IMR-90 (cell line): ENCODE results near the gene CAPN10. TPM values are rescaled to one million over a fixed set of nuclear protein-coding genes. Genes with fewer than 3 reads are reported as not detected.

Source experiments
- ATAC-seq: fragments of 200-7000 bp; cut with Tn5 transposase; 2 replicates; pipeline ENCODE4 v1.9.1; 2020; ENCODE audit warnings: low read depth, mild to moderate bottlenecking, moderate library complexity
- BruUV-seq: library from RNA; stranded (reverse); fragments of 400-500 nt; replicated peaks from 2 replicates; lab custom pipeline; 2021; lab: Mats Ljungman, UMichigan
- CTCF ChIA-PET: fragments of 300-600 bp; formaldehyde crosslinking; extraction: SDS; loops from one replicate; lab custom pipeline; 2021; ENCODE audit warnings: antibody characterized with exemption; lab: Yijun Ruan, JAX
- POLR2A ChIA-PET: fragments of 300-600 bp; sonication (Branson Sonifier 250); formaldehyde crosslinking; loops from one replicate; lab custom pipeline; 2022; ENCODE audit warnings: antibody characterized with exemption; ENCODE audit not compliant: unreplicated experiment; lab: Charles Lee
- DNase-seq: peaks from one replicate; pipeline ENCODE4 v3.0.0; 2013
- H2AFZ ChIP-seq: replicated peaks from 2 replicates; pipeline ENCODE3; 2013; ENCODE audit warnings: low read length, mild to moderate bottlenecking; ENCODE audit not compliant: poor library complexity
- H2AK5ac ChIP-seq: 2 replicates; pipeline ENCODE4 v1.6.1; 2013; ENCODE audit warnings: low read depth, low read length, inconsistent platforms
- H2AK9ac ChIP-seq: replicated peaks from 2 replicates; pipeline ENCODE3; 2013; ENCODE audit warnings: mild to moderate bottlenecking, low read depth, low read length, moderate library complexity; ENCODE audit not compliant: poor library complexity
- H2BK120ac ChIP-seq: 2 replicates; pipeline ENCODE4 v1.6.1; 2013; ENCODE audit warnings: low read depth, low read length, inconsistent platforms
- H2BK15ac ChIP-seq: 3 replicates; pipeline ENCODE4 v1.6.1; 2013; ENCODE audit warnings: low read depth, low read length, inconsistent platforms
- H2BK20ac ChIP-seq: 2 replicates; pipeline ENCODE4 v1.6.1; 2013; ENCODE audit warnings: low read depth, mild to moderate bottlenecking, inconsistent platforms, low read length, moderate library complexity
- H2BK5ac ChIP-seq: 2 replicates; pipeline ENCODE4 v1.6.1; 2013; ENCODE audit warnings: mild to moderate bottlenecking, low read depth, low read length, inconsistent platforms; ENCODE audit not compliant: poor library complexity, severe bottlenecking
- H3K14ac ChIP-seq: replicated peaks from 2 replicates; pipeline ENCODE4 v1.6.1; 2013; ENCODE audit warnings: low read depth, low read length, inconsistent platforms
- H3K18ac ChIP-seq: 2 replicates; pipeline ENCODE4 v1.6.1; 2013; ENCODE audit warnings: low read depth, low read length, control low read depth
- H3K23ac ChIP-seq: 2 replicates; pipeline ENCODE4 v1.6.1; 2013; ENCODE audit warnings: low read depth, low read length, inconsistent platforms
- H3K27ac ChIP-seq: 2 replicates; pipeline ENCODE4 v1.5.1; 2013; ENCODE audit warnings: mild to moderate bottlenecking, control low read depth, low read length; ENCODE audit not compliant: insufficient read depth
- H3K27me3 ChIP-seq: 2 replicates; pipeline ENCODE4 v1.6.1; 2013; ENCODE audit warnings: low read length; ENCODE audit not compliant: control insufficient read depth, insufficient read depth
- H3K36me3 ChIP-seq: 2 replicates; pipeline ENCODE4 v1.6.1; 2013; ENCODE audit warnings: low read length, mixed read lengths; ENCODE audit not compliant: control insufficient read depth, insufficient read depth
- H3K4ac ChIP-seq: 2 replicates; pipeline ENCODE4 v1.6.1; 2013; ENCODE audit warnings: low read depth, low read length, inconsistent platforms
- H3K4me1 ChIP-seq: 2 replicates; pipeline ENCODE4 v1.6.1; 2013; ENCODE audit warnings: low read length, mixed read lengths; ENCODE audit not compliant: control insufficient read depth, insufficient read depth
- H3K4me2 ChIP-seq: 2 replicates; pipeline ENCODE4 v1.6.1; 2013; ENCODE audit warnings: low read depth, mild to moderate bottlenecking, control low read depth, low read length, moderate library complexity
- H3K4me3 ChIP-seq: 2 replicates; pipeline ENCODE4 v1.5.1; 2013; ENCODE audit warnings: low read depth, mild to moderate bottlenecking, control low read depth, low read length, moderate library complexity; ENCODE audit not compliant: insufficient read depth
- H3K56ac ChIP-seq: 2 replicates; pipeline ENCODE4 v1.6.1; 2013; ENCODE audit warnings: low read length, inconsistent platforms; ENCODE audit not compliant: insufficient read depth; ENCODE audit errors: extremely low read depth
- H3K79me1 ChIP-seq, 2 experiments: 2 replicates each; pipeline ENCODE4 v1.6.1; 2013; ENCODE audit warnings: low read length in 2 of 2, inconsistent platforms in 1 of 2, low read depth in 1 of 2
- H3K9ac ChIP-seq: 2 replicates; pipeline ENCODE4 v1.6.1; 2013; ENCODE audit warnings: low read depth, low read length, control low read depth
- H3K9me1 ChIP-seq: 2 replicates; pipeline ENCODE4 v1.6.1; 2013; ENCODE audit warnings: low read length, inconsistent platforms; ENCODE audit not compliant: insufficient read depth
- H3K9me3 ChIP-seq: 2 replicates; pipeline ENCODE4 v1.6.1; 2013; ENCODE audit warnings: low read length; ENCODE audit not compliant: control insufficient read depth, insufficient read depth
- H4K20me1 ChIP-seq: 2 replicates; pipeline ENCODE4 v1.6.1; 2013; ENCODE audit warnings: low read length, inconsistent platforms; ENCODE audit not compliant: insufficient read depth
- H4K5ac ChIP-seq: 2 replicates; pipeline ENCODE4 v1.6.1; 2013; ENCODE audit warnings: mild to moderate bottlenecking, low read depth, low read length, control low read depth
- H4K8ac ChIP-seq, 2 experiments: 2 replicates each; pipeline ENCODE4 v1.6.1; 2013; ENCODE audit warnings: low read depth in 2 of 2, low read length in 2 of 2, control low read depth in 1 of 2, inconsistent platforms in 1 of 2
- H4K91ac ChIP-seq: 2 replicates; pipeline ENCODE4 v1.6.1; 2013; ENCODE audit warnings: low read depth, low read length, inconsistent platforms; ENCODE audit not compliant: insufficient read depth
- BHLHE40 ChIP-seq: fragments of 150-350 bp; IDR thresholded peaks from 2 replicates; pipeline ENCODE4 v1.6.1; 2016; ENCODE audit warnings: mild to moderate bottlenecking, low read depth, low read length
- CEBPB ChIP-seq: IDR thresholded peaks from 2 replicates; pipeline ENCODE4 v1.6.1; 2012; ENCODE audit warnings: low read depth, low read length, improper control_type of control experiment
- CHD1 ChIP-seq: IDR thresholded peaks from 2 replicates; pipeline ENCODE4 v1.6.1; 2012; ENCODE audit warnings: low read depth, low read length, improper control_type of control experiment
- FOS ChIP-seq: fragments of 150-350 bp; IDR thresholded peaks from 2 replicates; pipeline ENCODE4 v1.6.1; 2016; ENCODE audit warnings: low read depth, low read length
- MAFK ChIP-seq: IDR thresholded peaks from 2 replicates; pipeline ENCODE4 v1.6.1; 2012; ENCODE audit warnings: low read depth, low read length, improper control_type of control experiment
- MAZ ChIP-seq: IDR thresholded peaks from 2 replicates; pipeline ENCODE4 v1.6.1; 2012; ENCODE audit warnings: low read depth, mild to moderate bottlenecking, low read length, improper control_type of control experiment, moderate library complexity, borderline replicate concordance
- MXI1 ChIP-seq: IDR thresholded peaks from 2 replicates; pipeline ENCODE4 v1.6.1; 2012; ENCODE audit warnings: low read depth, mild to moderate bottlenecking, low read length, moderate library complexity, borderline replicate concordance
- POLR2A ChIP-seq: IDR thresholded peaks from 2 replicates; pipeline ENCODE4 v1.6.1; 2012; ENCODE audit warnings: mild to moderate bottlenecking, low read depth, low read length
- RAD21 ChIP-seq: IDR thresholded peaks from 2 replicates; pipeline ENCODE4 v1.6.1; 2012; ENCODE audit warnings: low read length, improper control_type of control experiment
- RCOR1 ChIP-seq: IDR thresholded peaks from 2 replicates; pipeline ENCODE4 v1.6.1; 2012; ENCODE audit warnings: mild to moderate bottlenecking, low read length, improper control_type of control experiment; ENCODE audit not compliant: insufficient replicate concordance
- RFX5 ChIP-seq: IDR thresholded peaks from 2 replicates; pipeline ENCODE4 v1.8.0; 2012; ENCODE audit warnings: low read depth, mild to moderate bottlenecking, low read length, moderate library complexity
- SMC3 ChIP-seq: fragments of 150-350 bp; IDR thresholded peaks from 2 replicates; pipeline ENCODE4 v1.6.1; 2016; ENCODE audit warnings: low read depth, mild to moderate bottlenecking, antibody characterized with exemption, low read length, moderate library complexity
- WGBS, 2 experiments: methylation state at CpG; one replicate each; pipeline versions ENCODE4 v1.1.5 to v1.1.7; 2013; ENCODE audit warnings: missing lambda C conversion rate in 2 of 2; ENCODE audit not compliant: insufficient read length in 1 of 2; ENCODE audit errors: extremely low coverage in 2 of 2; 5-methylcytosine and 5-hydroxymethylcytosine counted together
- dilution Hi-C: fragments of 300-500 bp; cut with HindIII; formaldehyde crosslinking; loops from one replicate; pipeline ENCODE4 v1.14.3; 2018; ENCODE audit warnings: low sequenced_read_pairs; ENCODE audit not compliant: unreplicated experiment
- in situ Hi-C: fragments of 300-500 bp; cut with MboI; formaldehyde crosslinking; loops from 3 replicates; pipeline ENCODE4 v1.14.3; 2019; ENCODE audit warnings: low sequenced_read_pairs, inconsistent platforms, mixed read lengths
- intact Hi-C: fragments of 100-400 bp; cut with micrococcal nuclease; formaldehyde crosslinking; loops from 2 replicates; pipeline ENCODE4 v1.10.0; 2022
- polyA plus RNA-seq, 3 experiments: library from polyadenylated mRNA; depleted of rRNA; stranded (reverse); fragments of >200 nt; gene quantifications; 2 replicates each; pipeline ENCODE4 v1.2.3, GENCODE V29; 2012; ENCODE audit warnings: low replicate concordance in 1 of 3
- total RNA-seq: library from RNA; depleted of rRNA; stranded (reverse); fragments of >200 nt; gene quantifications from 2 replicates; pipeline ENCODE4 v1.2.3, GENCODE V29; 2012
- TF ChIP-seq, protein P1 (sequence below): conservative IDR thresholded peaks from 2 replicates; pipeline ENCODE4 v1.5.1; 2012; ENCODE audit warnings: mild to moderate bottlenecking, low read depth, low read length, improper control_type of control experiment
- TF ChIP-seq, protein P2 (sequence below): fragments of 150-350 bp; IDR thresholded peaks from 2 replicates; pipeline ENCODE4 v1.6.1; 2017; ENCODE audit warnings: mild to moderate bottlenecking, antibody characterized with exemption, low read length, low read depth

CAPN10 gene
- total and polyA plus RNA-seq, 2 of the 4 experiments (the other 2 are of a cell fraction), result 6.3 to 20.9 TPM

DNA sequence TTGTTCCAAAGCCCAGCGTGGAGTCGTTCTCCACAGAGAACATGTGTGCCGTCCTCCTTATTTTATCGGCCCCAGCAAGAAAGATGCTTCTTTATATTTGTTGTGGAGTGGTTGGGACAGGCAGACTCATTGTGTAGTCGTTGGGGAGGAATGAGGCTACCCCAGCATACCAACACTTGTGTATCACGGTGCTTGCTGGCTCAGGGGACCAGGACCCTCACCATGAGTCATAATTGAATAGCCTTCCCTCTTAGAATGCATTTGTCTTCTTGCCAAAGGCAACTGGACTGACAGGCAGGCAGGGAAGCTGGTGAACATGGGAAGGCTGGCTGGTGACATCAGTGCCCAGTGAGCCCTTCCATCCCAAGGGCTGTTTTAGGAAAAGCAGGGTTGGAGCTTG is 4.7 kb downstream of the CAPN10 start:
- H3K9me3 ChIP-seq, result no peaks in the 10 kb centered on the region
- H3K36me3 ChIP-seq, result peaks cover 23% of the 10 kb centered on the region
- H2AFZ ChIP-seq, result no peak overlapping the region
- no peak overlapping the region for H3K27ac ChIP-seq
- no peak overlapping the region for H3K14ac ChIP-seq
- no peak overlapping the region for H3K23ac ChIP-seq
- no peak overlapping the region for H2BK5ac ChIP-seq
- no peak overlapping the region for H3K18ac ChIP-seq
- no peak overlapping the region for H3K4me3 ChIP-seq
- in situ Hi-C loops (no loop called here), dilution Hi-C loops (no loop called here), intact Hi-C loops (no loop called here)
- no peak overlapping the region for H4K8ac ChIP-seq
- H3K4ac ChIP-seq, result no peak overlapping the region
- H2AK5ac ChIP-seq, result no peak overlapping the region; the same call in 1 of the 2 replicates
- H4K91ac ChIP-seq, result no peak overlapping the region
- ChIA-PET CTCF (no interaction called here), POLR2A (no interaction called here)
- H4K5ac ChIP-seq, result no peak overlapping the region
- H2BK20ac ChIP-seq, result no peak overlapping the region
- H2BK120ac ChIP-seq, result no peak overlapping the region
- ATAC-seq, result no peak
- peaks cover 12 to 48% of the 10 kb centered on the region in 2 experiments for H3K79me1 ChIP-seq
- H4K20me1 ChIP-seq, result peaks cover 10% of the 10 kb centered on the region
- no peak for TF ChIP-seq CHD1
- no peak for TF ChIP-seq POLR2A
- no peak for TF ChIP-seq CEBPB
- TF ChIP-seq, protein P1, sequence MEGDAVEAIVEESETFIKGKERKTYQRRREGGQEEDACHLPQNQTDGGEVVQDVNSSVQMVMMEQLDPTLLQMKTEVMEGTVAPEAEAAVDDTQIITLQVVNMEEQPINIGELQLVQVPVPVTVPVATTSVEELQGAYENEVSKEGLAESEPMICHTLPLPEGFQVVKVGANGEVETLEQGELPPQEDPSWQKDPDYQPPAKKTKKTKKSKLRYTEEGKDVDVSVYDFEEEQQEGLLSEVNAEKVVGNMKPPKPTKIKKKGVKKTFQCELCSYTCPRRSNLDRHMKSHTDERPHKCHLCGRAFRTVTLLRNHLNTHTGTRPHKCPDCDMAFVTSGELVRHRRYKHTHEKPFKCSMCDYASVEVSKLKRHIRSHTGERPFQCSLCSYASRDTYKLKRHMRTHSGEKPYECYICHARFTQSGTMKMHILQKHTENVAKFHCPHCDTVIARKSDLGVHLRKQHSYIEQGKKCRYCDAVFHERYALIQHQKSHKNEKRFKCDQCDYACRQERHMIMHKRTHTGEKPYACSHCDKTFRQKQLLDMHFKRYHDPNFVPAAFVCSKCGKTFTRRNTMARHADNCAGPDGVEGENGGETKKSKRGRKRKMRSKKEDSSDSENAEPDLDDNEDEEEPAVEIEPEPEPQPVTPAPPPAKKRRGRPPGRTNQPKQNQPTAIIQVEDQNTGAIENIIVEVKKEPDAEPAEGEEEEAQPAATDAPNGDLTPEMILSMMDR, result no peak
- TF ChIP-seq RFX5, result no peak
- no peak for TF ChIP-seq RCOR1
- TF ChIP-seq SMC3, result no peak
- no peak for TF ChIP-seq MAFK
- TF ChIP-seq MXI1, result no peak
- no peak for TF ChIP-seq FOS
- TF ChIP-seq RAD21, result no peak
- no peak for TF ChIP-seq MAZ
- TF ChIP-seq, protein P2, sequence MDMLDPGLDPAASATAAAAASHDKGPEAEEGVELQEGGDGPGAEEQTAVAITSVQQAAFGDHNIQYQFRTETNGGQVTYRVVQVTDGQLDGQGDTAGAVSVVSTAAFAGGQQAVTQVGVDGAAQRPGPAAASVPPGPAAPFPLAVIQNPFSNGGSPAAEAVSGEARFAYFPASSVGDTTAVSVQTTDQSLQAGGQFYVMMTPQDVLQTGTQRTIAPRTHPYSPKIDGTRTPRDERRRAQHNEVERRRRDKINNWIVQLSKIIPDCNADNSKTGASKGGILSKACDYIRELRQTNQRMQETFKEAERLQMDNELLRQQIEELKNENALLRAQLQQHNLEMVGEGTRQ, result no peak
- no peak for TF ChIP-seq BHLHE40
- WGBS, 2 experiments, result no CpG with 5 or more reads among the region's 6 CpGs
- BruUV-seq, result no TSS peak
- no peak overlapping the region for H2BK15ac ChIP-seq
- H3K9me1 ChIP-seq, result peaks cover 10% of the 10 kb centered on the region; the same call in 1 of the 2 replicates
- no peak overlapping the region for H2AK9ac ChIP-seq
- DNase-seq, result peak; percentile 51
- no peaks in the 10 kb centered on the region for H3K27me3 ChIP-seq
- no peak overlapping the region for H3K56ac ChIP-seq
- peaks cover 7% of the 10 kb centered on the region; the same call in 1 of the 2 replicates for H3K4me1 ChIP-seq
- no peak overlapping the region for H3K9ac ChIP-seq
- no peak overlapping the region for H3K4me2 ChIP-seq
